GM19035 (cell line): ENCODE results near the gene TNNC2.
"Not testable (repeated sequence)": the region's sequence is repeated elsewhere in the genome, so short reads cannot be mapped to it uniquely, and the experiment has no call there.

ENCODE experiments used
- ATAC-seq: cut with Tn5 transposase; IDR thresholded peaks from one replicate; pipeline ENCODE4 v1.9.1; 2021; ENCODE audit not compliant: unreplicated experiment

TNNC2 gene

DNA sequence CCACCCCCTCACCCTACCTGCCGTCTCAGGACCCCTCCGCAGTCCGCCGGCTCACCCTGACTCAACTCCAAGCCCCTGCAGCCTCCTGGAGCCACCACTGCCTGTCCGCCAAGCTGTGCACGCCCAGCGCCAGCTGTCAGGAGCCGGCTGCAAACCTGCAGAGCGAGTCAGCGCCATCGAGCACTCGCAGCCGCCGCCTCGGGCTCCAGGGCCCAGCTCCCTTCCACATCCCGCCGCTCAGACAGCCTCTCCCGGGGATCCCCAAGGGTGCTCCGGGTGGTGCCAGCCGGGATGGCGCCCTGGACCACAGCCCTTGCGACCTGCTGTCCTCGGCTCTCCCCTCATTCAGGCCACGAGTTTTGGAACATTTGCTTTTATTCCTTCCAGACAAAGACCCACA, 4.3 kb downstream of the TNNC2 start:
- ATAC-seq, result no peak

DNA sequence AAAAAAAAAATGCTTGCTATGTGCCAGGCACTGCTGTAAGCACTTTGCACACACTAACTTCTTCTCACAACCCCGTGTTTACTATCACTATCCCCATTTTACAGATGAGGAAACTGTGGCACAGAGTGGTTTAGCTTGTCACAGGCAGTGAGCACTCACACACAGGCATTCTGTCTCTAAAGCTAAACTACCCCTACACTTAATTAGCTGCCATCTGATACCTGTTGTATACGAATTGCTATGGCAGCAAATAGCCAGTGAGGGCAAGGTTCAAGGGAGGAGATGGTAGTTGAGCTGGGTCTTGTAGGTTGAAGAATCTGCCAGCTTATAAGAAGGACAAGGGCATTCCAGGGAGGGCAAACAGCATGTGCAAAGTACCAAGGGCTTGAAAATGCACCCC, 5.2 kb downstream of the TNNC2 start:
- no peak for ATAC-seq

DNA sequence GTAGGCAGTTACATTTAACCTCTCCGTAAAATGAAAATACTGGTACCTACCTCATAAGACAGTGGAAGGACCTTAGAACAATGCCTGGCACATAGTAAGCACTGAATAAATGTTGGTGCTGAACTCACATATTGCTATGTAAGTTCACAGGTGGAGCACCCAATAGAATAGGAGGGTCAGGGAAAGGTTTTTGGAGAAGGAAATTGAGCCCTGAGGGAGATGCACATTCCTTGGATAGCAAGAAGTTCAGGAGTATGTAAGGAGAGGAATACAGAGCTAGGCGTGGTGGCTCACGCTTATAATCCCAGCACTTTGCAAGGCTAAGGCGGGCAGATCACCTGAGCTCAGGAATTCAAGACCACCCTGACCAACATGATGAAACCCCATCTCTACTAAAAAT, 7.6 kb downstream of the TNNC2 start:
- ATAC-seq, result no peak

DNA sequence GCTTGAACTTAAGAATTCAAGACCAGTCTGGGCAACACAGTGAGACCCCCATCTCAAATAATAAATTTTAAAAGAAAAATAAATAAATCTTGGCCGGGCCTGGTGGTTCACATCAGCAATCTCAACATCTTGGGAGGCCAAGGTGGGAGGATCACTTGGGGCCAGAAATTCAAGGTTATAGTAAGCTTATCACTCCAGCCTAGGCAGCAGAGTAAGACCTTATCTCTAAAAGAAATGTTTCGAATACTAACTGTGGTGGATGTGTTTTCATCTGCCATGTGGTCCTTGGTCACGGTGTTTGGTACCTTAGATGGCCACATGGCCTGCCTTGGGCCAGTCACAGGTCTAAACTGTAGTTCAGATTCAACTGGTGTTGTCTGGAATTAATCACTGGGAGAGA, 8.9 kb downstream of the TNNC2 start:
- no peak for ATAC-seq

DNA sequence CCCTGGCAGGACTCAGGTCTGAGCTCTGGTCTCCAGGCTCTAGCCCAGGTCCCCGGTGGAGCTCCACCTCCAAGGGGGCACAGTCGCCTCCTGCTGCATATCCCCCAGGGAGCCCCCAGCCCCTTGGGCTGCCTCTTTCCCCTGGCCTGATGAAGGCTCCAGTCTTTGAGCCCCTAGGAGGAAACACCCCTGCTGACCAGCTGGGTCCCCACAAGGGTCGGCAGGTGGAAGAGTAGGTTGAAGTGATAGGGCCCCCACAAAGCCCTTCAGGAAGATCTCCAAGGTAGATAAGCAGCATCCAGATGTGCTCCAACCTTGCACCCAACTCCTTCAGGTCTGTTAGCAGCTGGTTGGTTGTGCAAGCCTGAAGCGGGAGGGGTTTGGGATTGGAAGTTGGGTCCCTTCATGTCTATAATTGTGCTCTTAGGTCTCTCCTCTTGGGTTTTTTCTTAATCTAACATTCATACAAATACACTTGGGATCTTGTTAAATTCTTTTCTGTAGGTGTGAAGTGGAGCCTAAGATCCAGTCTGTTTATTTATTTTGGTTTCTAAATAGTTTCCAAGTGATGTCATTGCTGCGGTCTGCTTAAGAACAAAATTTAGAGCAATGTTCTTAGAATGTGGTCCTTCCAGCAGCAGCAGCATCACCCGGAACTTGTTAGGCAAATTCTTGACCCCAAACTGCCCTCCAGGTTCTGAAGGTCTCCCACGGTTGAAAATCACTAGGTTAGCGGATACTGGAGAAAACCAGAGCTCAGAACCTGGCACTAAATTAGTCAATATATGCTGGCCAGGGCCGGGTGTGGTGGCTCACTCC, 9.5 kb downstream of the TNNC2 start:
- no peak for ATAC-seq

DNA sequence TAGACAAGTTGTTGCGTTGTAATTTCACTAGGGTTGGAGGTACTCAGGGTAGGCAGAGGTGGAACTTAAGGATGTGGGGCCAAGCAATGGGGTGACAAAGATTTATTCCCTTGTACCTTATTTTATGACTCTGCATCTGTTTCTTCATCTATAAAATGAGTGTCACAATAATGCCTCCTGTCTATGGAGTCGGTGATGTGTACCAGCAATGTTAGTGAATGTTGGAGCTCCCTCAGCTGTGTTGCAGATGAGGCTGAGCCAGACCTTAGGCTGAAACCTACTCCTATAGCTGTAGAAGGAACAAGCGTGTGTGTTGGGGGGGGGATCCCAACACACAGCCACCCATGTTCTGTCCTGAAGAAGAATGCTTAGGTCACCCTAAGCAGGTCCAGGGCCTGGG, 10.2 kb downstream of the TNNC2 start:
- no peak for ATAC-seq

DNA sequence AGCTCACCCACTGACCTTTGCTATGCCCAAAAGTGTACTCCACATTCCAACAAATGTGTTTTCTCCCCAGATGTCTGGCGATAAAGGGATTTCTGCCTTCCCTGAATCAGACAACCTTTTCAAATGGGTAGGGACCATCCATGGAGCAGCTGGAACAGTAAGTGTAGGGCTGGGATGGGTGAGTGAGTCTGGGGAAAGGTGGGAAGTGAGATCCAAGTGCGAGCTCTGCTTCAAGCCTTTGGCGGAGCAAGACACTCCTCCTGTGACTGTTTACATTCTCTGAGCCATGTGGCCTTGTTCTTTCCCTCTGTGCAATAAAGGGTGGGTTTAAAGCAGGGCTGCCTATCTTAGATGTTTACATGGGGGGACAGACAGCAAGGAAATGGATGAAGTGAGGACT, 12.8 kb downstream of the TNNC2 start:
- no peak for ATAC-seq

DNA sequence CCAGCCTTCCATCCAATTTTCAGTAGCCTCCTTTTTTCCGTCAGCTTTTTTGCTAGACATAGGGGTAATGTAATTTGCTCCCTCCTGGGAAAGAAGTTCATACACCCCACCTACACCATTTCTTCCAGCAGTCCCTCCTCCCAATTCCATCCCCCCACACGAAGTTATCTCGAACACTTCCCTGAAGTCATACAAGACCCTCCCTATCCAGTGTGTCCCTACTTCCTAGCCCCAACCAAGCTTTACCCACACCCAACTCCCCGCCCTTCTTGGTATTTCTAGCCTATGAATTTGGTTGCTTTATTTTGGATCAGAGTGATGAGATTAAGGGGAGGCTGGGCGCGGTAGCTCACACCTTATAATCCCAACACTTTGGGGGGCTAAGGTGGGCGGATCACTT, 13.6 kb downstream of the TNNC2 start:
- no peak for ATAC-seq

DNA sequence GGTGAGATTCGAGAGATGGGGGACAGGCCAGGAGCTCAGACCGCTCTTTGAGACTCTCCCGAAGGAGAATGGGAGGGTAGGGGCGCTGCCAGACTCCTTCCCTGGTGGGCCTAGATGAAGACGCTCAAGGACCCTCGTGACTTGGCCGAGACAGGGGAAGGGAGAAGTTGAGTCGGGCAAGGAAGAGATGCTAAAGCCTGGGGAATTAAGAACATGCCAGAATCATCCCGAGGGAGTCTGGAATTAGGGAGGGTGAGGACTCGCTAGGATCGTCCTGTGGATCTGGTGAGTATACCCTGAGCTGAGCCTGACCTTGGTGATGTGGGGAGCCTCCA, 14.1 kb downstream of the TNNC2 start:
- ATAC-seq, result no peak

DNA sequence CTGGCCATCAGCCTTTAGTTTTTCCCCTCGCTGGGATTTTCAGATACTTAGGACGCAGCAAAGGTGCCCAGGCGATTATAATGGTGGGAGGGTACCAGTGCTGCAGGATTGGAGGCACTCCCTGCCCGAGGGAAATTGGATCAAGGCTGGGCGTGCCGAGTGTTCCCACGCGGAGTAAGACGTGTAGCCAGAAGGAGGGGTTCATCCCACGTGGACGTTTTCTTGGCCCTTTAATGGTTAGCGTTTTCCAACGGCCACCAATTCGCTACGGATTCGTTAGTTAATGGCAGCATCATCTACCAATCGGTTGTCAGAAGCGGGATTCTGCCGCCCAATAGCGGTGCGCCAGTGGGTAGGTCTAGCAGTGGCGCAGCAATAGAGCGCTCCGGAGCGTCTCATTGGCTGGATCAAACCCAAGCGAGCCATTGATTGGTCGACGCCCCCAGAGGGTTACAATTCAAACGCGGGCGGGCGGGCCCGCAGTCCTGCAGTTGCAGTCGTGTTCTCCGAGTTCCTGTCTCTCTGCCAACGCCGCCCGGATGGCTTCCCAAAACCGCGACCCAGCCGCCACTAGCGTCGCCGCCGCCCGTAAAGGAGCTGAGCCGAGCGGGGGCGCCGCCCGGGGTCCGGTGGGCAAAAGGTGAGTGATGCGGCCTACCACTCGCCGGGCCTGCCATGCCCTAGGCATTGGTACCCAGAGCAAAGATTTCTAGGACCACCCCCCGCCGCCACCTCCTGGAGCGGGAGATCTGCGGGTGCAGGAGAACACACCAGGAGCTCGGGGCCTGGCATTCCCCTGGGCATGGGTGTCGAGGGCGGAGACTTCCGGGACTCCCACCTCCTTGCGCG, 14.7 kb downstream of the TNNC2 start, which contains the start of gene UBE2C:
Gene UBE2C, plus strand, starts transcription at position 488 of the 849 bp plus-strand sequence. Its CDS starts 52 bp downstream, at position 540.
- ATAC-seq, result peak; percentile 98

DNA sequence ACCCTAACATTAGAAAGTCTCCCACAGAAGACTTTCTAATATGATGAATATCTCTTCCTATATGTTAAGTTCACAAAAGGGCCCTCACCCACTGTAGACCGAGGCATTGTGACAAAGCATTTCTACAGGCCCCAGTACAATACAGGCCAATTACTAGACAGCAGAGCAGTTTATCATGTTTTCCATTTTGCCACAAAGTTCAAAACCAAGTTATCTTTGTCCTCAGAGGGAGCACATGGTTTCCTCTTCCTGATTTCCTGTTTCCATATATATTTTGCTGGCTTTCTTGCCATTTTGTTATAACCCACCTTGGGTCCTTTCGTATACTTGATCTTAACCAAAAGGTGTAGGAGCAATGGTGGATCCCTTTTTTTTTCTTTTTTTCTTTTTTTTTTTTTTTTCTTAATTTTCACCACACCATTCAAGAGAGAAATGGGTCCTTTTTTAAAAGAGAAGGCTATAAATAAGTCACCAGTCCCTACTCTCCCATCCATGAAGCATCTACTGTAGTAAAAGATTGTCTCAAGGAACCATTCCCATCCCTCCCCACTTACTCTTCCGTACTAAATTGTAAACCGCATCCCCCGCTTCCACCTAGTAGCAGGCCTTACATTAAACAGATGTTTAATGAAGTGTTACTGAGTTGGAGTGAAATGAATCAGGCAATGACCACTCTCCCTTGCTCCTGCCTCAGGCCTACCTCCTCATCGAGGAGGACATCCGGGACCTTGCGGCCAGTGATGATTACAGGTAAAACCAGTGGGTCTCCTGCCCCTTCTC, 16.7 kb downstream of the TNNC2 start:
- ATAC-seq, result no peak

DNA sequence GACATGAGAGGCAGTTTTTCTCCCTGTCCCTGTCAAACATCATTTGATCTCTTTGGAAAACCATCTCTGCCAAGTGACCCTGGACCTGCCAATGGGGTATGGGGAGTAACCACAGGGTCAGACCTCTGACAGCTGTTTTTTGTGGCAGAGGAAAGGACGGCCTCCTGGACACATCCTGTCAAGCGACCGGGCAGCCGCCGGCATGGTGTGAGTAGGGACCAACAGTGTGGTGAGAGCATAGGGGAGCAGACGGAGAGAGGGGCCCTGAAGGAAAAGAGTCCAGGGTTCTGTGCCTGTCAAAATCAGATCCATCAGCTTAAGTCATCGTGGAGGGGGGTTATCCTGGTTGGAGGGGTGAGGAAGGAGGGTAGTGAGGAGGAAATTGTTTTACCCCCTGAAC, 25.3 kb downstream of the TNNC2 start:
- ATAC-seq, result no peak

DNA sequence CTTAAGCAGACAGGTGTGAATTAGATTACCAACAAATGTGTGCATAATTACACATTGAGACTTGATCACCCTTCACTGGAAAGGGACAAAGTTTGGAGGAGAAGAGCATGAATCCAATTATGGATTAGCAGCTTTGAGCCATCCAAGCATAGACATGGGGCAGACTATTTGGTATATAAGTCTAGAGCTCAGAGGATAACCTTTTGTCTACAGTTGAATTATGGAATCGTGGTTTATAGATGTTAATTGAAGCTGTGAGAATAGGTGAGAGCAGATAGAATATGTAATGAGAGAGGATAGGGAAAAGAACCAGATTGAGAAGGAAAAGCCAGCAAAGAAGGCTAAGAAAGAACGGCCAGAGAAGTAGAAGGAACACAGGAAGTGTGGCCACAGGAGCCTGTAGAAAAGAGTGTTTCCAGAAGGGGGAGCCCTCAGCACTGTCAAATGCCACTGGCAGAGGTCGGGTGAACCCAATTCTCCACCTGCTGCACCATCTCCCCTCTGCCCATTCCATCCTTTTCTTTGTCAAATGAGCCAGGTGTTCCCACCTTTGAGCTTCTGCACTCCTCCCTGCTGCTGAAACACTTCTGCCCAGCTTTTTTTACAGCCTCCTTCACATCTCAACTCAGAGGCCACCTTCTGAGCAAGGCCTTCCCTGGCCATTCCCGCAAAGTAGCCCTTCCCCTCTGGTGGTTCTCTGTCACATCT, 28.0 kb downstream of the TNNC2 start:
- ATAC-seq, result no peak

DNA sequence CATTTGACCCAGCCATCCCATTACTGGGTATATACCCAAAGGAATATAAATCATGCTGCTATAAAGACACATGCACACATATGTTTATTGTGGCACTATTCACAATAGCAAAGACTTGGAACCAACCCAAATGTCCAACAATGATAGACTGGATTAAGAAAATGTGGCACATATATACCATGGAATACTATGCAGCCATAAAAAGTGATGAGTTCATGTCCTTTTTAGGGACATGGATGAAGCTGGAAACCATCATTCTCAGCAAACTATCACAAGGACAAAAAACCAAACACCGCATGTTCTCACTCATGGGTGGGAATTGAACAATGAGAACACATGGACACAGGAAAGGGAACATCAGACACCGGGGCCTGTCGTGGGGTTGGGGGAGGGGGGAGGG, 29.2 kb downstream of the TNNC2 start:
- not testable (repeated sequence) for ATAC-seq

DNA sequence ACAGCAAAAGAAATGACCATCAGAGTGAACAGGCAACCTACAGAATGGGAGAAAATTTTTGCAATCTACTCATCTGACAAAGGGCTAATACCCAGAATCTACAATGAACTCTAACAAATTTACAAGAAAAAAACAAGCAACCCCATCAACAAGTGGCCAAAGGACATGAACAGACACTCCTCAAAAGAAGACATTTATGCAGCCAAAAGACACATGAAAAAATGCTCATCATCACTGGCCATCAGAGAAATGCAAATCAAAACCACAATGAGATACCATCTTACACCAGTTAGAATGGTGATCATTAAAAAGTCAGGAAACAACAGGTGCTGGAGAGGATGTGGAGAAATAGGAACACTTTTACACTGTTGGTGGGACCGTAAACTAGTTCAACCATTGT, 29.6 kb downstream of the TNNC2 start:
- ATAC-seq, result not testable (repeated sequence)

DNA sequence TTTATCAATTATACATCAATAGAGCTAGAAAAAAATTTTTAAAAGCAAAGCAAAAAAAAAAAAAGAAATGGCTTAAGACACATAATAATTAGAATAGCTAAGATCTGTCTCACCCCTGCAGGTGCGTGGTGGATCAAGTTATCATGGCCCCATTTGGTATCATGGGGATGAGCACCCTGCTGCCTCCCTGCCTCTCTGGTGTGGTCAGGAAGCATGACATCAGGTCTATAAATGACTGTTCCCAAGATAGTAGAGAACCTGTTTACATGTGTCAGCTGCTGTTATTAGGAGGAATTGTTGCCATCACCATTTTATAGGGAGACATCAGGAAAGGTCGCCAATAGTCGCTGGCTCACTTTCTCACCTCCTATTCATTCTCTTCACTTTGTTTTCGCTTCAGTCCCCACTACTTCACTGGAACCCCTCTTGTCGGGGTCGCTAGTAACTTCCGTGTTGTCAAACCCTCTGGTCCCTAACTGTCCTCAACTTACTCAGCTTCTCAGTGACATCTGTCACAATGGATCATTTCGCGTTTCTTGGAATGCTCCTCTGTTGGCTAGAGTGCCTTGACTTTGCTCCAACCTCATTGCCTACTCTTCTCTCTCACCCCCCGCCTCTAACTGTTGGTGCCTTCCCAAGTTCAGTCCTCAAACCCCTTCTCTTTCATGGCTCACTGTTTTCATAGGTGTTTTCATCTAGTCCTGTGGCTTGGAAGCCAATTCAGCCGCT, 30.6 kb downstream of the TNNC2 start:
- no peak for ATAC-seq

DNA sequence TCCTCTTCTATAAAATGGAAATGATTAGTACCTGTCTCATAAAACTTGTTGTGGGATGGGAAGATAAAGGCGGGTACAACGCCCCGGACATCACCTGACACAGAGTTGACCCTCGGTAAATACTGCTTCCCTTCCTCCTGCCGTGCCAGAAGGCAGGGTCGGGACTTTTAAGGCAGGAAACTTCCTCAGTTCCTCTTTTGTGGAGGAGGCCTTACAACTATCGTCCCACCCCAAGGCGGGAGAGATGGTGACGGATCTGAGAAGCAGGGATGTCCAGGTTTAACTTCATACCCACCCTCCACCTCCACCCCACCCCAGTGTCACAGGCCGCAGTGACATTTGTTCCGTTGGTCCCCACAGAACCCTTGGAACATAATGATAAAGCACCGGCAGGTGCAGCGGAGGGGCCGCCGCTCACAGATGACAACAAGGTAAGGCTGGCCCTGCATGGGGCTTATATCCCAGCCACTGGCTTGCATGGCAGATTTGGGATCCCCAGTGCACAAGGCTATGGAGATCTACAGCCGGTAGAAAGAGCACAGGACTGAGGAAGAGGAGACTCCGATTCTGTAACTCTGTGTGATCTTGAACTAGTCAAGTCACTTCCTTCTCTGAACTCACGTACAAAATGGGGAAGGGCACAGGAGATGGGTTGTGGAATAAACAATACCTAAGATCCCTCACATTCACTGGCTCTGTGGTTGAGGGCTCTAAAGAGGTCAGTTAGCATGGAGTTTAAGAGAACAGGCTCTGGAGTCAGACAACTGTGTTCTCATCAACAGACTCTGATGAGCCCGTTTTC, 34.6 kb downstream of the TNNC2 start:
- peak; percentile 17 for ATAC-seq

DNA sequence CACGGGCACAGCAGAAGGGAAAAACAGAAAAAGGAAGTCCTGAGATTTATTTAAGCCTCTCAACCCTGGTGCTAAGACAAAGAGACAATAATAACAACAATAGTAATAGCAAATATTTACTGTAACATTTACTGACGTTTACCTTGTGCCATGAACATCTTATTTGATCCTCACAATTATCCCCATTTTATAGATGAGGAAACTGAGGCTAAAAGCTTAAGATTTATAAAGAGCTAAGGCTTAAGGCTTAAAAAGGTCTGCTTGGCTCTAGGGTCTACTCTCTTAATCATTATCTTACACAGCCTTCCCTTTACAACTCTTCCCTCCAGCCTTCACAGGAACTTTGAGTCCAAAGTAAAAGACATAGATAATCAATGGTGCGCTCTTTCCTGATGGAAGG, 38.8 kb downstream of the TNNC2 start:
- no peak for ATAC-seq

DNA sequence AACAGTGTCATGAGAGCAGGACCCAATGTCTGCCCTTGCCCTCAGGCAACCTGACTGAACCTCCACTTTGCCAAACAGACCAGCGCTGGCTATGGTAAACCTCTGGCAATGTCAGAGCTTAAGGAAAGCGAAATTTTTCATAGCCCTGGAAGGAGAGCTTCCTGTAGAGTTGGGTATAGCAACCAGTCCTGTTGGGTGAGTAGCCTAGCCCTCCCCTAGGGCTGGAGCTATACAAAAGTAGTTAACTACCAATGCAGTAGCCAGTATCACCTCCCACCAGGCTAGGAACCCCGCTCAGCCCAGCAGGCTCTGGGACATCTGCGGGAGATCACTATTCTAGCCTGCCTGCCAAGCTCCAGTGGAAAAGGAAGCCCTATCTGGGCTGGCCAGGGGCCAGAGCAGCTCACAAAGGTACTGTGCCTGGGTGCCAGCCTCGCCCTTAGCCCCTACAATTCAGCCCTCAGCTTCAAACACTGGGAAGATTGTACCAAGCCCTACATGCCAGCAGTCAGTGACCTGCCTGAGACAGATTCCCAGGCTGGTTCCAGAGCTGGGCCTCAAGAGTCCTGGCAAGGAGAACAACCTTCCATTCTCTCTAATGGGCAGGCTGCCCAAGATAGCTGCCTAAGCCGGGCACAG, 43.3 kb downstream of the TNNC2 start:
- no peak for ATAC-seq
